ENCODE results near the gene FOXP1.

The FOXP1 gene

DNA sequence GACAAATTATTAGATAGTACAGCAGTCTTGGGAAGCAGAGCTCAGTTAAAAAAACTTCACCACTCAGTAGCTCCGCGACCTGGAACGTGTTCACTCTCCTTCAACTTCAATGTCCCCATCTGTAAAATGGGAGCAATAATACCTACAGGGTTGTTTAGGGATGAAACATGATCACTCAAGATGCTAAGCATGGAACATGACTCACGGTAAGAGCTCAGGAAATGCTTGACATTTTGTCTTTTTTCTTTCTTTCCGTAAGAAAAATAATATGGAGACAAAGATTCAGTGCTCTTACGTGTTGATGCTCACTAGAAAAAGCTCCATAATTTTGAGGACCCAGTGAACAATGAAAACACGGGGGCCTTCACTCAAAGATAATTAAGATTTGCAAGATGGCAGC is 664.4 kb downstream of the FOXP1 start:
- Histone ChIP-seq H3K9ac (ENCODE audit: low read length) (no peak overlapping the region), H3K4me3 (ENCODE audit: low read depth, low read length, poor library complexity, severe bottlenecking) (no peak overlapping the region), H3K9me3 (ENCODE audit: low read length) (no peaks in the 10 kb centered on the region), H3F3A (ENCODE audit: insufficient read depth, low read length) (no peaks in the 10 kb centered on the region), H3K79me2 (ENCODE audit: insufficient read depth, low read length) (no peaks in the 10 kb centered on the region), H3K9me2 (ENCODE audit: low read depth, low read length) (no peaks in the 10 kb centered on the region), H2AFZ (ENCODE audit: low read length) (no peak overlapping the region), H4K20me1 (ENCODE audit: insufficient read depth, low read length) (no peaks in the 10 kb centered on the region), H3K4me2 (ENCODE audit: low read length) (no peak overlapping the region), H3K27ac (ENCODE audit: low read depth, low read length, poor library complexity, severe bottlenecking) (no peak overlapping the region), H3K4me1 (ENCODE audit: insufficient read depth, low read length, severe bottlenecking) (no peaks in the 10 kb centered on the region), H3K27me3 (ENCODE audit: insufficient read depth, low read length) (0 out of 2 replicates have a peak, but pooled peaks cover 6% of the 10 kb centered on the region), H3K36me3 (ENCODE audit: insufficient read depth, low read length) (no peaks in the 10 kb centered on the region)
- TF ChIP-seq, protein P1, sequence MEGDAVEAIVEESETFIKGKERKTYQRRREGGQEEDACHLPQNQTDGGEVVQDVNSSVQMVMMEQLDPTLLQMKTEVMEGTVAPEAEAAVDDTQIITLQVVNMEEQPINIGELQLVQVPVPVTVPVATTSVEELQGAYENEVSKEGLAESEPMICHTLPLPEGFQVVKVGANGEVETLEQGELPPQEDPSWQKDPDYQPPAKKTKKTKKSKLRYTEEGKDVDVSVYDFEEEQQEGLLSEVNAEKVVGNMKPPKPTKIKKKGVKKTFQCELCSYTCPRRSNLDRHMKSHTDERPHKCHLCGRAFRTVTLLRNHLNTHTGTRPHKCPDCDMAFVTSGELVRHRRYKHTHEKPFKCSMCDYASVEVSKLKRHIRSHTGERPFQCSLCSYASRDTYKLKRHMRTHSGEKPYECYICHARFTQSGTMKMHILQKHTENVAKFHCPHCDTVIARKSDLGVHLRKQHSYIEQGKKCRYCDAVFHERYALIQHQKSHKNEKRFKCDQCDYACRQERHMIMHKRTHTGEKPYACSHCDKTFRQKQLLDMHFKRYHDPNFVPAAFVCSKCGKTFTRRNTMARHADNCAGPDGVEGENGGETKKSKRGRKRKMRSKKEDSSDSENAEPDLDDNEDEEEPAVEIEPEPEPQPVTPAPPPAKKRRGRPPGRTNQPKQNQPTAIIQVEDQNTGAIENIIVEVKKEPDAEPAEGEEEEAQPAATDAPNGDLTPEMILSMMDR (IDR thresholded peaks at IDR 0.05; ENCODE audit: low read length), result no peak
- TF ChIP-seq EZH2 (IDR thresholded peaks at IDR 0.05; ENCODE audit: borderline replicate concordance, low read length), result no peak

DNA sequence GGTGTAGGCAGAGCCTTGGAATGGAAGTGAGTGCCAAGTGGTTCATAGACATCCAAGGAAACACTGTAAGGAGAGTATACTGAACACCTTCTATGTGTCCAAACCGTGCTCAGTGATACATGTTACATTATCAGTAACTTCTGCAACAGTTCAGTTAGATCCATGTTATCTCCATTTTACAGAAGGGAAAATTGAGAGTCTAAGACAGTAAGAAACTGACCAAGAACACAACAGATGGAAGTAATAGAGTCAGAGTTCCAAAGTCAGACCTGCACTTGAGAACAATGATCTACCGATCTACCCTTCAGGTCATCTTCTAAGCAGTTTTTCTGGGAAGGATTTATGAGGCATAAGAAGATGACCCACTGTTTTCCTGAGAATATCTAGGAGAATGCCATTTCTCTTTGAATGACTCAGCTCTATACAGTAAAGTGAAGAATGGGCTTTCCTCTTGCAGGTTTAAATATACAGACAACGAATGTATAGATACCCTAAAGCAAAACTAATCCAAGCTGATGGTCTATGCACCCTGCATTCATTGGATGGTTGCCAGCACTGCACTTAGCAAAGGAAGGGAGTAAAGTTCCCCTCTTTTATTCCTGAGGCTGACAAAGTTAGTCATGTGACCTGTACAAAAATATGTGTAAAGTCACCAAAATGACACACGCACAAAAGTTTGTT is 667.0 kb downstream of the FOXP1 start:
- no peaks in the 10 kb centered on the region for H3F3A ChIP-seq (ENCODE audit: insufficient read depth, low read length)
- H3K9me3 ChIP-seq (ENCODE audit: low read length), result no peaks in the 10 kb centered on the region
- no peaks in the 10 kb centered on the region for H3K79me2 ChIP-seq (ENCODE audit: insufficient read depth, low read length)
- H3K4me3 ChIP-seq (ENCODE audit: low read depth, low read length, poor library complexity, severe bottlenecking), result no peak overlapping the region
- 0 out of 2 replicates have a peak, but pooled peaks cover 3% of the 10 kb centered on the region for H3K27me3 ChIP-seq (ENCODE audit: insufficient read depth, low read length)
- no peaks in the 10 kb centered on the region for H4K20me1 ChIP-seq (ENCODE audit: insufficient read depth, low read length)
- H3K9ac ChIP-seq (ENCODE audit: low read length), result no peak overlapping the region
- no peak overlapping the region for H3K27ac ChIP-seq (ENCODE audit: low read depth, low read length, poor library complexity, severe bottlenecking)
- no peak overlapping the region for H2AFZ ChIP-seq (ENCODE audit: low read length)
- no peak overlapping the region for H3K4me2 ChIP-seq (ENCODE audit: low read length)
- no peak for TF ChIP-seq EZH2 (IDR thresholded peaks at IDR 0.05; ENCODE audit: borderline replicate concordance, low read length)
- TF ChIP-seq, protein P1 (IDR thresholded peaks at IDR 0.05; ENCODE audit: low read length), result no peak
- no peaks in the 10 kb centered on the region for H3K4me1 ChIP-seq (ENCODE audit: insufficient read depth, low read length, severe bottlenecking)
- no peaks in the 10 kb centered on the region for H3K36me3 ChIP-seq (ENCODE audit: insufficient read depth, low read length)
- H3K9me2 ChIP-seq (ENCODE audit: low read depth, low read length), result no peaks in the 10 kb centered on the region

DNA sequence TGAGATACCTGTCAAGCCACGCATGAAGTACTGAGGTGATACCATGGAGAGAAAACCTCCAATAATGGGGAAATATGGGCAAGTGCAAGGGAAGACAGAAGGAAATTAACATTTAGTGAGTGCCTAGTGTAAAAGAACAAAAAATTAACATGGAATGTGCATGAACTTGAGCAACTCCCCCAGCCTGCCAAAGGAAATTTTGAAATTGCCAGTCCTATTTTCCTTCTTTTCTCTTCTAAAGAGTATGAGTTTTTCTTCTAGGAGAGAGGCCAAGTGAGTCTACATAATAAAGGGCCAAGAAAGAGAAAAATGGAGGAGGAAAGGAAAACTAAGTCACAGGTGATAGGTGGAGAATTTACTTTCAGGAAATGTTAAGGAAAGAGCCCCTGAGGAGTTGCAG is 668.7 kb downstream of the FOXP1 start:
- Histone ChIP-seq H3K4me3 (ENCODE audit: low read depth, low read length, poor library complexity, severe bottlenecking) (no peak overlapping the region), H3K27me3 (ENCODE audit: insufficient read depth, low read length) (0 out of 2 replicates have a peak, but pooled peaks cover 3% of the 10 kb centered on the region), H3K9me2 (ENCODE audit: low read depth, low read length) (no peaks in the 10 kb centered on the region), H3K36me3 (ENCODE audit: insufficient read depth, low read length) (no peaks in the 10 kb centered on the region), H2AFZ (ENCODE audit: low read length) (no peak overlapping the region), H3K79me2 (ENCODE audit: insufficient read depth, low read length) (no peaks in the 10 kb centered on the region), H3K4me1 (ENCODE audit: insufficient read depth, low read length, severe bottlenecking) (no peaks in the 10 kb centered on the region), H3K9ac (ENCODE audit: low read length) (no peak overlapping the region), H3K9me3 (ENCODE audit: low read length) (no peaks in the 10 kb centered on the region), H3F3A (ENCODE audit: insufficient read depth, low read length) (no peaks in the 10 kb centered on the region), H4K20me1 (ENCODE audit: insufficient read depth, low read length) (no peaks in the 10 kb centered on the region), H3K27ac (ENCODE audit: low read depth, low read length, poor library complexity, severe bottlenecking) (no peak overlapping the region), H3K4me2 (ENCODE audit: low read length) (no peak overlapping the region)
- no peak for TF ChIP-seq EZH2 (IDR thresholded peaks at IDR 0.05; ENCODE audit: borderline replicate concordance, low read length)
- TF ChIP-seq, protein P1 (IDR thresholded peaks at IDR 0.05; ENCODE audit: low read length), result no peak
